Measurements from ENCODE around the gene SETD4.

DNA sequence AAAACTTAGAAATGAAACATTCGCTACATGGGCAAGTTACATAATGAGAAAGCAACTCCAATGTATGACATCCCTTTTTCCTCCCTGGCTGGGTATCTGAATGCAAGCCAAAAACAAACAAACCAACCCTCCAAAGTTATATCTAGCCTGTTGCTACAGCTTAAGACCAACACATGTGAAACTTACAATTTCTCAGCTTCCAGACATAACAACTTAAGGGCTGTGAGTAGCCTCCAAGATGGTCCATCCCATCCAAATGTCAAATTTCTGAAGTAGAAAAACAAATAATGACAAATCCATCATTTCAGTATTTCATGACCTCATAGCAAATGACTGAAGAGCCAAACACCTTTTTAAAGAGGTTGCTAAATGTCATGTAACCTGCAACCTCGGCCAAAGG, 19.9 kb downstream of the SETD4 start:
- TF ChIP-seq CTCF (IDR thresholded peaks at IDR 0.05; ENCODE audit: low read length): no peak
- TF ChIP-seq EZH2 (optimal IDR thresholded peaks at IDR 0.05; ENCODE audit: low read depth, low read length): no peak
- no peak for TF ChIP-seq EZH2phosphoT487 (IDR thresholded peaks at IDR 0.05; ENCODE audit: low read length)
